Erythroblast (primary cell): ENCODE results near the gene RPS16.

Source experiments
- GATA1 ChIP-seq: IDR thresholded peaks from 2 replicates; pipeline ENCODE4 v1.6.1; 2011; ENCODE audit warnings: low read depth, mild to moderate bottlenecking, control low read depth, low read length, moderate library complexity
- POLR2A ChIP-seq: IDR thresholded peaks from 2 replicates; pipeline ENCODE4 v1.6.1; 2011; ENCODE audit warnings: mild to moderate bottlenecking, low read length

DNA sequence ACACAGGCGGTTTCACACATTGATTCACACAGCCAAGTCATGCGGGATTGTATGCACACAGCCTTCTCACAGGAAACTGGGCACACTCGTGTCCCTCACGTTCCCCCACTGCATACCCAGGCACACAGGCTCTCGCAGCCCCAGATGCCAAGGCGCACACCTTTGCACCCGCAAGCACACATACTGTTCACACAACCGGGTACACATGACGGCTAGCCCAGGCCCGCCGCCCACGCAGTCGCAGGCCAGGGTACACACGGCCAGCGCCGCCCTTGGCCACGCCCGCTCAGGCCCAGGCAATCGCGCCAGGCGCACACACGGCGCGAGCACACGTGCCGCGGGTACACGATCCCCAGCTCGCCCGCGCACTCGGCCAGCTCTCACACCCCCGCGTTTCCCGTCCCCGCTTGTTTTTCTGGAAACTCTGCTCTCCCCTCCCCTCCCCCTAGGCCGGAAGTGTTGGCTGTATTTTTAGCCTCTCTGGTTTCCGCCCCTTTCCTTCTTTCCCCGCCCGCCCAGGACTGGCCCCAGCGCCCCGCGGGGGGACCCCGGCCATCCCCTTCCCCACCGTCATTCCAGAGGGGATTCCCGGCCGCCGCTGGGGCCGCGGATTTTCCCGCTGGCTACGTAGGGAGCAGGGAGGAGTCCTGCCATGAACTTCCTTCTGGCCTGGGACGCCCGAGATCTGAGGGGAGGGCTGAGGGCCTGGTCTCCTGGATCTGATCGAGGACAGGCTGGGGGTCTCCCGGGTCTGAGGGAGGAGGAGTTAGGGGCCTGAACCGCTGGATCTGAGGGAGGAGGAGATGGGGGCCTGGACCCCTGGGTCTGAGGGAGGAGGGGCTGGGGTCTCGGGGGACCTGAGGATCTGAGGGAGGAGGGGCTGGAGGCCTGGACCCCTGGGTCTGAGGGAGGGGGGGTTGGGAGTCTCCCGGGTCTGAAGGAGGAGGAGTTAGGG is 33.1 kb downstream of the RPS16 start:
- TF ChIP-seq POLR2A (peak; percentile 47), GATA1 (no peak)
